Smooth muscle cell (in vitro differentiated cells): Measurements from ENCODE around the gene CACNA1A. TPM values are rescaled to one million over a fixed set of nuclear protein-coding genes. Genes with fewer than 3 reads are reported as not detected.

Source experiments
- DNase-seq: peaks from one replicate; lab custom pipeline; 2025; ENCODE audit not compliant: unreplicated experiment; lab: John Stamatoyannopoulos, UW
- H2AFZ ChIP-seq: fragments of 200-600 bp; sonication (generic); 2 replicates; pipeline ENCODE4 v1.6.0; 2016; ENCODE audit warnings: antibody characterized with exemption, low read depth, mild to moderate bottlenecking
- H3F3A ChIP-seq: fragments of 200-600 bp; sonication (generic); 2 replicates; pipeline ENCODE4 v1.6.0; 2017; ENCODE audit warnings: antibody characterized with exemption, low read depth
- H3K27ac ChIP-seq: fragments of 200-600 bp; sonication (generic); 2 replicates; pipeline ENCODE4 v1.5.1; 2016; ENCODE audit warnings: low read depth, mild to moderate bottlenecking
- H3K27me3 ChIP-seq: fragments of 200-600 bp; sonication (generic); 2 replicates; pipeline ENCODE4 v1.6.1; 2016; ENCODE audit warnings: low read depth, mild to moderate bottlenecking
- H3K36me3 ChIP-seq: fragments of 200-600 bp; sonication (generic); 2 replicates; pipeline ENCODE4 v1.5.1; 2016; ENCODE audit warnings: low read depth
- H3K4me1 ChIP-seq: fragments of 200-600 bp; sonication (generic); 2 replicates; pipeline ENCODE4 v1.5.1; 2016; ENCODE audit warnings: low read depth
- H3K4me2 ChIP-seq: fragments of 200-600 bp; sonication (generic); 2 replicates; pipeline ENCODE4 v1.6.0; 2016; ENCODE audit warnings: mild to moderate bottlenecking
- H3K4me3 ChIP-seq: fragments of 200-600 bp; sonication (generic); 2 replicates; pipeline ENCODE4 v1.5.1; 2016; ENCODE audit warnings: mild to moderate bottlenecking
- H3K79me2 ChIP-seq: fragments of 200-600 bp; sonication (generic); 2 replicates; pipeline ENCODE4 v1.6.0; 2016; ENCODE audit warnings: low read depth, mild to moderate bottlenecking
- H3K9ac ChIP-seq: fragments of 200-600 bp; sonication (generic); 2 replicates; pipeline ENCODE4 v1.6.0; 2016; ENCODE audit warnings: low read depth
- H3K9me3 ChIP-seq: fragments of 200-600 bp; sonication (generic); replicated peaks from 2 replicates; pipeline ENCODE4 v1.5.1; 2016; ENCODE audit warnings: low read depth
- H4K20me1 ChIP-seq: fragments of 200-600 bp; sonication (generic); 2 replicates; pipeline ENCODE4 v1.6.0; 2016; ENCODE audit warnings: low read depth
- WGBS: methylation state at CpG from one replicate; pipeline ENCODE4 v1.1.7; 2016; ENCODE audit warnings: low lambda C conversion rate; 5-methylcytosine and 5-hydroxymethylcytosine counted together
- polyA plus RNA-seq: library from polyadenylated mRNA; unstranded; fragments of >200 nt; fragmentation: Nextera tagmentation; extraction: Ambion mirVana; gene quantifications from 2 replicates; pipeline ENCODE4 v1.2.1, GENCODE V29; 2016
- total RNA-seq: library from RNA; depleted of rRNA; stranded (reverse); fragments of >200 nt; gene quantifications from 2 replicates; pipeline ENCODE4 v1.2.3, GENCODE V29; 2014
- TF ChIP-seq, protein P1 (sequence below): fragments of 200-600 bp; sonication (generic); IDR thresholded peaks from 2 replicates; pipeline ENCODE4 v1.5.1; 2017; ENCODE audit warnings: borderline replicate concordance, mild to moderate bottlenecking, antibody characterized with exemption; ENCODE audit not compliant: insufficient read depth, poor library complexity, severe bottlenecking

The CACNA1A gene
- total and polyA plus RNA-seq, 2 experiments from 2014 or later = 1.3 to 3.0 TPM

DNA sequence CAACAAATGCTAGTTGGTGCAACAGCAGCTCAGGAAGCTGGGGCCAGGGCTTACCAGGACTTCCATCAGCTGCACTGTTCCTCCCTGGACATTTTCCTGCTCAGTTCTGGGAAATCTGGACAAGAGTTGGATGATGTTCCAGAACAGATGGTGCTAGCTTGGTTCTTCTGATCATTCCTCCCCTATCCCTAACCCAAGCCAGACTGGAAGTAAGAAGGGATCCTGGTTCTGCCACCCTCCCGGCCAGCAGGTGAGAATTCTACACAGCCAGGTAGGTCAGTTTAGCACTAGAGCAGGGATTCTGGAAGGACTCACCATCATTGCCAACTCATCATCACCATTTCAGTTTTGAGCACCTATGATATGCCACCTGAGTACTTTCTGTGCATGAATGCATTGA lies 30.2 kb downstream of the CACNA1A start:
- 78% methylated on average over 1 of the region's 1 CpG for WGBS
- H3K4me2 ChIP-seq = no peak overlapping the region

DNA sequence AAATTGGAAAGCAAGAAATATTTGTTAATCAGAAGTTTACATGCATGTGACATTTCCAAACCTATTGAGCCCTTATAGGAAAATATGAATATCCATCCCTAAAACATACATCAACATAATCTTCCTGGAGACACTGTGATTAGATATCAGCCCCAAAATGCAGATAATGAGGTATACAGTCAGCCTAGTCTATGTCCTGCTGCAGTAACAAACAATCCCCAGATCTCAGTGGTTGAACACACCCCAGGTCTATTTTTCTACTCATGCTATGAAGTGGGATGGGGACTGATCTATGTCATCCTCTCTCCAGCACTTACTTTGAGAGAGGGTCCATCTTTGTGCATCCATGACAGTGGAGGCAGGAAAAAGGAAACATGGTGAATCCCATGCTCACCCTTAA lies 31.2 kb downstream of the CACNA1A start:
- no peaks in the 10 kb centered on the region for H3K27me3 ChIP-seq
- TF ChIP-seq, protein P1, sequence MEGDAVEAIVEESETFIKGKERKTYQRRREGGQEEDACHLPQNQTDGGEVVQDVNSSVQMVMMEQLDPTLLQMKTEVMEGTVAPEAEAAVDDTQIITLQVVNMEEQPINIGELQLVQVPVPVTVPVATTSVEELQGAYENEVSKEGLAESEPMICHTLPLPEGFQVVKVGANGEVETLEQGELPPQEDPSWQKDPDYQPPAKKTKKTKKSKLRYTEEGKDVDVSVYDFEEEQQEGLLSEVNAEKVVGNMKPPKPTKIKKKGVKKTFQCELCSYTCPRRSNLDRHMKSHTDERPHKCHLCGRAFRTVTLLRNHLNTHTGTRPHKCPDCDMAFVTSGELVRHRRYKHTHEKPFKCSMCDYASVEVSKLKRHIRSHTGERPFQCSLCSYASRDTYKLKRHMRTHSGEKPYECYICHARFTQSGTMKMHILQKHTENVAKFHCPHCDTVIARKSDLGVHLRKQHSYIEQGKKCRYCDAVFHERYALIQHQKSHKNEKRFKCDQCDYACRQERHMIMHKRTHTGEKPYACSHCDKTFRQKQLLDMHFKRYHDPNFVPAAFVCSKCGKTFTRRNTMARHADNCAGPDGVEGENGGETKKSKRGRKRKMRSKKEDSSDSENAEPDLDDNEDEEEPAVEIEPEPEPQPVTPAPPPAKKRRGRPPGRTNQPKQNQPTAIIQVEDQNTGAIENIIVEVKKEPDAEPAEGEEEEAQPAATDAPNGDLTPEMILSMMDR = no peak
- H3K4me2 ChIP-seq = no peak overlapping the region
- no peaks in the 10 kb centered on the region for H3K36me3 ChIP-seq
- no peak overlapping the region for H2AFZ ChIP-seq
- no peaks in the 10 kb centered on the region for H3F3A ChIP-seq
- H3K79me2 ChIP-seq = no peaks in the 10 kb centered on the region
- no peak for DNase-seq
- H3K9ac ChIP-seq = no peak overlapping the region
- no peaks in the 10 kb centered on the region for H3K4me1 ChIP-seq
- H4K20me1 ChIP-seq = no peaks in the 10 kb centered on the region
- H3K27ac ChIP-seq = no peak overlapping the region
- H3K9me3 ChIP-seq = peaks cover 4% of the 10 kb centered on the region
- no peak overlapping the region for H3K4me3 ChIP-seq

More for the DNA sequence above, 30.2 kb downstream of the CACNA1A start:
- Histone ChIP-seq H3K36me3 (no peaks in the 10 kb centered on the region), H3K4me3 (no peak overlapping the region), H3K9me3 (peaks cover 4% of the 10 kb centered on the region), H2AFZ (no peak overlapping the region), H4K20me1 (no peaks in the 10 kb centered on the region), H3F3A (no peaks in the 10 kb centered on the region), H3K4me1 (no peaks in the 10 kb centered on the region), H3K79me2 (no peaks in the 10 kb centered on the region), H3K27ac (no peak overlapping the region), H3K27me3 (no peaks in the 10 kb centered on the region), H3K9ac (no peak overlapping the region)
- TF ChIP-seq, protein P1 = no peak
- no peak for DNase-seq

DNA sequence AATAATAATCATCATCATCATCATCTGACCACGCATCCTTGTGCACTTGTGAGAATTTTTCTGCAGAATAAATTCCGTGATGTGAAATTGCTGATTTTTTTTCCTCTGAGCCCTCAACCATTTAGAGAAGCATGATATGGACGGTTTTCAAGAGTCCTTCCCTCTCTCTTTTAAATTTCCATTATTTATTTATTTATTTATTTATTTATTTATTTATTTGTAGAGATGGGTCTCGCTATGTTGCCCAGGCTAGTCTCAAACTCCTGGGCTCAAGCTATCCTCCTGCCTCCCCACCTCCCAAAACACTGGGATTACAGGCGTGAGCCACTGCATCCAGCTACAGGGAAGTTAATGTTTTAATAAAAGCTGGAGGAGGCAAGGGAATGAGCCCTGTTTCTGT lies 39.6 kb downstream of the CACNA1A start:
- no peaks in the 10 kb centered on the region for H3K27me3 ChIP-seq
- WGBS = 85% methylated on average over 5 of the region's 5 CpGs
- H3K9ac ChIP-seq = no peak overlapping the region
- no peaks in the 10 kb centered on the region for H3K36me3 ChIP-seq
- TF ChIP-seq, protein P1 = no peak
- no peak overlapping the region for H2AFZ ChIP-seq
- DNase-seq = no peak
- no peaks in the 10 kb centered on the region for H3K79me2 ChIP-seq
- no peaks in the 10 kb centered on the region for H4K20me1 ChIP-seq
- no peaks in the 10 kb centered on the region for H3F3A ChIP-seq
- no peaks in the 10 kb centered on the region for H3K9me3 ChIP-seq
- H3K4me1 ChIP-seq = no peaks in the 10 kb centered on the region
- H3K4me2 ChIP-seq = no peak overlapping the region
- no peak overlapping the region for H3K4me3 ChIP-seq
- H3K27ac ChIP-seq = no peak overlapping the region

DNA sequence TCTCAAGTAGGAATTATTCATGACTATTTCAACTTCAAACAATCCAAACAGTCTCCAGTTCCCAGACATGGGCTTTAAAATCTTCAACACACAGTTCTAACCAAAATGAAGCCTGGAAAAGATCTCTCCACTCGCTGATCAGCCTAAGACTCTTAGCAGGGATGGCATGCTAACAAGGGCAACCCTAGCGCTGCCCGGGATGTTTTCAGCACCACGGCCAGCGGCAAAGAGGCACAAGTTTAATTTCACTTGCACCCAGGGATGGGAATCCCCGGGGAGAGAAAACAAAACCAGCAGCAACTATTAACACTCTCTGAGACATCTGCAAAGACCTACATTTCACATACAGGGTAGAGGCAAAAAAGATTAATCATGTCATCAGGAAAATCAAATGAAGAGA lies 43.0 kb downstream of the CACNA1A start:
- Histone ChIP-seq H3K27me3 (no peaks in the 10 kb centered on the region), H3K4me3 (no peak overlapping the region), H3K9me3 (no peaks in the 10 kb centered on the region), H2AFZ (no peak overlapping the region), H3K4me2 (no peak overlapping the region), H3K4me1 (peaks cover 17% of the 10 kb centered on the region), H3K9ac (no peak overlapping the region), H3K79me2 (no peaks in the 10 kb centered on the region), H4K20me1 (no peaks in the 10 kb centered on the region), H3K36me3 (no peaks in the 10 kb centered on the region), H3F3A (no peaks in the 10 kb centered on the region), H3K27ac (no peak overlapping the region)
- no peak for DNase-seq
- TF ChIP-seq, protein P1 = no peak
- 28% methylated on average over 6 of the region's 6 CpGs for WGBS
